GM03348 (cell line): ENCODE data around the gene LMAN1.

Source experiments
- DNase-seq: peaks from one replicate; pipeline ENCODE4 v3.0.0; 2012; ENCODE audit warnings: low spot score

The LMAN1 gene

GRCh38 chr18:59303006-59303405, 56.1 kb downstream of the LMAN1 start:
- no peak for DNase-seq

- no peak for DNase-seq
Measured at GRCh38 chr18:59301929-59302328, 57.1 kb downstream of the LMAN1 start.

- no peak for DNase-seq
Measured at GRCh38 chr18:59300676-59301285, 58.3 kb downstream of the LMAN1 start.

- DNase-seq, result no peak
Measured at GRCh38 chr18:59298871-59299270, 60.2 kb downstream of the LMAN1 start.

- no peak for DNase-seq
Measured at GRCh38 chr18:59293317-59293716, 65.7 kb downstream of the LMAN1 start.

GRCh38 chr18:59286341-59286740, 72.7 kb downstream of the LMAN1 start:
- no peak for DNase-seq

- DNase-seq, result no peak
Measured at GRCh38 chr18:59282341-59282740, 76.7 kb downstream of the LMAN1 start.

GRCh38 chr18:59279722-59280121, 79.3 kb downstream of the LMAN1 start:
- no peak for DNase-seq

GRCh38 chr18:59279193-59279592, 79.9 kb downstream of the LMAN1 start:
- DNase-seq, result no peak

GRCh38 chr18:59278793-59279192, 80.3 kb downstream of the LMAN1 start:
- no peak for DNase-seq
